ENCODE data around the gene PSMB7. TPM values are rescaled to one million over a fixed set of nuclear protein-coding genes. Genes with fewer than 3 reads are reported as not detected.

PSMB7 gene
- polyA plus RNA-seq, 1 of the 3 experiments (the other 2 are of a cell fraction) = 357 TPM

DNA sequence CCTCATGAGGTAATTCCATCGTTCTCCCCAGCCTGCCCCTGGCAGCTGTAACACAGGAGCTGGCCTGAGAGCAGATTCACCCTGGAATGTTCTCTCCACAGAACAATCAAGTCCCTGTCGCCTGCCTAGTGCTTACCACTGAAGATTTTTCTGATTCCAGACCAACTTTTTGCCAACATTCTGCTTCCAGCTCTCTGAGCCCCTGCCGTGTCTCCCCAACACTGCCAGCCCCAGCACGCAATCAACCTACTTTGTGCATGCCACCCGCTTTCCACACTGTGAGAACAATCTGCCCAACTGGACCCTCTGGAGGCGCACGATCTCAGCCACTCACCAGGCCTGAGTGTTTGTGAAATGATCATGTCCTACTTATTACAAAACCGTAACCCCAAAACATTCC lies 62.6 kb downstream of the PSMB7 start:
- Histone ChIP-seq H3K27me3 (ENCODE audit: insufficient read depth) (no peaks in the 10 kb centered on the region), H3K4me1 (ENCODE audit: control insufficient read depth in 1 of 2, insufficient read depth in 2 of 2, low read depth in 1 of 2, low read length in 1 of 2) (peaks cover 0 to 4% of the 10 kb centered on the region in 2 experiments; a peak in 1 of 4 replicates), H3K36me3 (replicated peaks in 1 of 2; ENCODE audit: control insufficient read depth in 1 of 2, insufficient read depth in 2 of 2, low read length in 1 of 2) (peaks cover 24 to 80% of the 10 kb centered on the region in 2 experiments), H3K9me3 (no peaks in the 10 kb centered on the region), H3K9me2 (no peaks in the 10 kb centered on the region), H2AFZ (ENCODE audit: low read depth) (no peak overlapping the region), H3K9ac (no peak overlapping the region), H4K20me1 (ENCODE audit: insufficient read depth) (peaks cover 52% of the 10 kb centered on the region), H3K4me2 (no peak overlapping the region), H3F3A (replicated peaks; ENCODE audit: insufficient read depth) (peaks cover 44% of the 10 kb centered on the region), H3K79me2 (ENCODE audit: insufficient read depth) (peaks cover 20% of the 10 kb centered on the region; the same call in 1 of the 2 replicates), H3K4me3 (ENCODE audit: low read depth in 2 of 2, low read length in 1 of 2) (no peak overlapping the region), H3K27ac (ENCODE audit: low read depth in 2 of 2, low read length in 1 of 2) (no peak overlapping the region)
- ChIA-PET CTCF (interaction anchor here (1.1 kb wide), 1 partner anchor 24 kb away, joined by 3 read pairs; no protein-coding TSS in a partner anchor), POLR2A (no interaction called here)
- WGBS (ENCODE audit: low lambda C conversion rate) = 93% methylated on average over 8 of the region's 8 CpGs
- DNase-seq = no peak
- TF ChIP-seq RFX5 (IDR thresholded peaks at IDR 0.05; ENCODE audit: low read length) = no peak

DNA sequence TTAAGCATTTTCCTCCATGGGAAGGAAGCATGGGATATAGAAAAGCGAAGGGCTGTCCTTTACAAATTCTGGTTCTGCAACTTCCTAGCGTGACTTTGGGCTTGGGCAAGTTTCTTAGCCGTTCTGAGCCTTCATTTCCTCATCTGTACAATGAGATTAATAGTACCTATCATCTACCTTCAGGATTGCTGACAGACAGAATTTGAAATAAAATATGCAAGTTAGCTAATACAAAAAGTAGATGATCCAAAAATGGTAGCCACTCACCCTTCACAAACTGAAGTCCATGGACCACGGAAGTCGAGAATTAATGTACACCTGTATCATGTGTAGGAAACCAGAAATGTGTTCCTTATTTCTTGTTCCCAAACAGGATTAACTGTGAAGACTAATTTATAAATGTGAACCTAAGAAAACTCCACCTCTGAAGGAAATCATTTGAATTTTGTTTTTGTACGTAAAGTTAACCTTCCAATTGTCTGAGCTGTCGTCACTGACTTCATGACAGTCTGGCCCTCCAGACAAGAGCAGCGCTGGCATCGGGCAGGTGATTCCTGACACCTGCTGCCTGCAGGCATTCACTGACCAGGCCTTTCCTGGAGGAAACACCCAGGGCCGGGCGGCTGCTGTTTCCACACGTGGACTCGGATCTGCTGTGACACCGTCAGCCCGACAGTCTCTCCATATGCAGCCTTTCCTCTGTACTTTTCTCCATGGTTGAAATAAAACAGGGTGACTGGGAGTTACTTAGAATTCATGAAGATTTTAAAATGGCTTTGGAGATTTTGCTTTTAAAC lies 63.4 kb downstream of the PSMB7 start:
- DNase-seq = no peak
- ChIA-PET POLR2A (no interaction called here), CTCF (interaction anchor here (1.1 kb wide), 1 partner anchor 24 kb away, joined by 3 read pairs; no protein-coding TSS in a partner anchor)
- H3K27me3 ChIP-seq (ENCODE audit: insufficient read depth) = no peaks in the 10 kb centered on the region
- H3K36me3 ChIP-seq (replicated peaks in 1 of 2; ENCODE audit: control insufficient read depth in 1 of 2, insufficient read depth in 2 of 2, low read length in 1 of 2) = peaks cover 24 to 85% of the 10 kb centered on the region in 2 experiments
- H3K79me2 ChIP-seq (ENCODE audit: insufficient read depth) = peaks cover 12% of the 10 kb centered on the region; the same call in 1 of the 2 replicates
- no peak overlapping the region for H3K9ac ChIP-seq
- 96% methylated on average over 15 of the region's 15 CpGs for WGBS (ENCODE audit: low lambda C conversion rate)
- H3K27ac ChIP-seq (ENCODE audit: low read depth in 2 of 2, low read length in 1 of 2) = no peak overlapping the region
- no peak overlapping the region for H3K4me3 ChIP-seq (ENCODE audit: low read depth in 2 of 2, low read length in 1 of 2)
- no peak overlapping the region for H3K4me2 ChIP-seq
- no peaks in the 10 kb centered on the region for H3K9me3 ChIP-seq
- peaks cover 45% of the 10 kb centered on the region for H4K20me1 ChIP-seq (ENCODE audit: insufficient read depth)
- TF ChIP-seq POLR2AphosphoS5 (IDR thresholded peaks at IDR 0.05; ENCODE audit: low read depth, low read length) (no peak), SMC3 (IDR thresholded peaks at IDR 0.05; ENCODE audit: low read depth, low read length) (no peak)
- peaks cover 0 to 10% of the 10 kb centered on the region in 2 experiments; a peak in 1 of 4 replicates for H3K4me1 ChIP-seq (ENCODE audit: control insufficient read depth in 1 of 2, insufficient read depth in 2 of 2, low read depth in 1 of 2, low read length in 1 of 2)
- H3F3A ChIP-seq (replicated peaks; ENCODE audit: insufficient read depth) = peaks cover 42% of the 10 kb centered on the region
- H2AFZ ChIP-seq (ENCODE audit: low read depth) = no peak overlapping the region
- no peaks in the 10 kb centered on the region for H3K9me2 ChIP-seq

DNA sequence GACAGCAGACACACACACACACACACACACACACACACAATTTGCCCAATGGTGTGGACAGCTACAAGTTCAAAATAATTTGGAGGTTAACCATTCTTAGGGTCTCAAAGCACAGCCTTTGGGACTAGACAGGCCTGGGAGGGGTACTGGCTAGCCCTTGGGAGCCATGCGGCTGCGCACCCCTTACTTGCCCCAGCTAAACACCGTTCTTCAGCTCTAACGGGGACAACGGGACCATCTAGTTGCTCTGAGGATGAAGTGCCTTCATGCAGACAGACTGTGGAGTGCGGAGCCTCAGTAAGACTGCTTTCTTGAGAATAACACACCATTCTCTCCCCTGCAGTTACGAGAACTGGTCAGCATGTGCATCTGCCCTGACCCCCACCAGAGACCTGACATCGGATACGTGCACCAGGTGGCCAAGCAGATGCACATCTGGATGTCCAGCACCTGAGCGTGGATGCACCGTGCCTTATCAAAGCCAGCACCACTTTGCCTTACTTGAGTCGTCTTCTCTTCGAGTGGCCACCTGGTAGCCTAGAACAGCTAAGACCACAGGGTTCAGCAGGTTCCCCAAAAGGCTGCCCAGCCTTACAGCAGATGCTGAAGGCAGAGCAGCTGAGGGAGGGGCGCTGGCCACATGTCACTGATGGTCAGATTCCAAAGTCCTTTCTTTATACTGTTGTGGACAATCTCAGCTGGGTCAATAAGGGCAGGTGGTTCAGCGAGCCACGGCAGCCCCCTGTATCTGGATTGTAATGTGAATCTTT lies 64.6 kb downstream of the PSMB7 start:
- no peak overlapping the region for H2AFZ ChIP-seq (ENCODE audit: low read depth)
- TF ChIP-seq ELF1 (IDR thresholded peaks at IDR 0.05) (no peak), GABPA (IDR thresholded peaks at IDR 0.05; ENCODE audit: low read depth) (no peak), FOXJ3 (CRISPR knock-in tag; IDR thresholded peaks at IDR 0.05) (no peak), RAD21 (IDR thresholded peaks at IDR 0.05; ENCODE audit: low read length) (no peak)
- TF ChIP-seq, protein P1, sequence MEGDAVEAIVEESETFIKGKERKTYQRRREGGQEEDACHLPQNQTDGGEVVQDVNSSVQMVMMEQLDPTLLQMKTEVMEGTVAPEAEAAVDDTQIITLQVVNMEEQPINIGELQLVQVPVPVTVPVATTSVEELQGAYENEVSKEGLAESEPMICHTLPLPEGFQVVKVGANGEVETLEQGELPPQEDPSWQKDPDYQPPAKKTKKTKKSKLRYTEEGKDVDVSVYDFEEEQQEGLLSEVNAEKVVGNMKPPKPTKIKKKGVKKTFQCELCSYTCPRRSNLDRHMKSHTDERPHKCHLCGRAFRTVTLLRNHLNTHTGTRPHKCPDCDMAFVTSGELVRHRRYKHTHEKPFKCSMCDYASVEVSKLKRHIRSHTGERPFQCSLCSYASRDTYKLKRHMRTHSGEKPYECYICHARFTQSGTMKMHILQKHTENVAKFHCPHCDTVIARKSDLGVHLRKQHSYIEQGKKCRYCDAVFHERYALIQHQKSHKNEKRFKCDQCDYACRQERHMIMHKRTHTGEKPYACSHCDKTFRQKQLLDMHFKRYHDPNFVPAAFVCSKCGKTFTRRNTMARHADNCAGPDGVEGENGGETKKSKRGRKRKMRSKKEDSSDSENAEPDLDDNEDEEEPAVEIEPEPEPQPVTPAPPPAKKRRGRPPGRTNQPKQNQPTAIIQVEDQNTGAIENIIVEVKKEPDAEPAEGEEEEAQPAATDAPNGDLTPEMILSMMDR (IDR thresholded peaks at IDR 0.05) = no peak
- TF ChIP-seq, protein P2, sequence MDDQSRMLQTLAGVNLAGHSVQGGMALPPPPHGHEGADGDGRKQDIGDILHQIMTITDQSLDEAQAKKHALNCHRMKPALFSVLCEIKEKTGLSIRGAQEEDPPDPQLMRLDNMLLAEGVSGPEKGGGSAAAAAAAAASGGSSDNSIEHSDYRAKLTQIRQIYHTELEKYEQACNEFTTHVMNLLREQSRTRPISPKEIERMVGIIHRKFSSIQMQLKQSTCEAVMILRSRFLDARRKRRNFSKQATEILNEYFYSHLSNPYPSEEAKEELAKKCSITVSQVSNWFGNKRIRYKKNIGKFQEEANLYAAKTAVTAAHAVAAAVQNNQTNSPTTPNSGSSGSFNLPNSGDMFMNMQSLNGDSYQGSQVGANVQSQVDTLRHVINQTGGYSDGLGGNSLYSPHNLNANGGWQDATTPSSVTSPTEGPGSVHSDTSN (IDR thresholded peaks at IDR 0.05) = no peak
- TF ChIP-seq, protein P3, sequence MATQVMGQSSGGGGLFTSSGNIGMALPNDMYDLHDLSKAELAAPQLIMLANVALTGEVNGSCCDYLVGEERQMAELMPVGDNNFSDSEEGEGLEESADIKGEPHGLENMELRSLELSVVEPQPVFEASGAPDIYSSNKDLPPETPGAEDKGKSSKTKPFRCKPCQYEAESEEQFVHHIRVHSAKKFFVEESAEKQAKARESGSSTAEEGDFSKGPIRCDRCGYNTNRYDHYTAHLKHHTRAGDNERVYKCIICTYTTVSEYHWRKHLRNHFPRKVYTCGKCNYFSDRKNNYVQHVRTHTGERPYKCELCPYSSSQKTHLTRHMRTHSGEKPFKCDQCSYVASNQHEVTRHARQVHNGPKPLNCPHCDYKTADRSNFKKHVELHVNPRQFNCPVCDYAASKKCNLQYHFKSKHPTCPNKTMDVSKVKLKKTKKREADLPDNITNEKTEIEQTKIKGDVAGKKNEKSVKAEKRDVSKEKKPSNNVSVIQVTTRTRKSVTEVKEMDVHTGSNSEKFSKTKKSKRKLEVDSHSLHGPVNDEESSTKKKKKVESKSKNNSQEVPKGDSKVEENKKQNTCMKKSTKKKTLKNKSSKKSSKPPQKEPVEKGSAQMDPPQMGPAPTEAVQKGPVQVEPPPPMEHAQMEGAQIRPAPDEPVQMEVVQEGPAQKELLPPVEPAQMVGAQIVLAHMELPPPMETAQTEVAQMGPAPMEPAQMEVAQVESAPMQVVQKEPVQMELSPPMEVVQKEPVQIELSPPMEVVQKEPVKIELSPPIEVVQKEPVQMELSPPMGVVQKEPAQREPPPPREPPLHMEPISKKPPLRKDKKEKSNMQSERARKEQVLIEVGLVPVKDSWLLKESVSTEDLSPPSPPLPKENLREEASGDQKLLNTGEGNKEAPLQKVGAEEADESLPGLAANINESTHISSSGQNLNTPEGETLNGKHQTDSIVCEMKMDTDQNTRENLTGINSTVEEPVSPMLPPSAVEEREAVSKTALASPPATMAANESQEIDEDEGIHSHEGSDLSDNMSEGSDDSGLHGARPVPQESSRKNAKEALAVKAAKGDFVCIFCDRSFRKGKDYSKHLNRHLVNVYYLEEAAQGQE (IDR thresholded peaks at IDR 0.05; ENCODE audit: low read depth, low read length) = no peak
- no peaks in the 10 kb centered on the region for H3K27me3 ChIP-seq (ENCODE audit: insufficient read depth)
- CTCF ChIA-PET = interaction anchor here (1.6 kb wide), 1 partner anchor 42 kb away, joined by 3 read pairs; no protein-coding TSS in a partner anchor
- DNase-seq = no peak
- no peak overlapping the region for H3K9ac ChIP-seq
- H4K20me1 ChIP-seq (ENCODE audit: insufficient read depth) = peaks cover 33% of the 10 kb centered on the region
- POLR2A ChIA-PET = no interaction called here
- peaks cover 39% of the 10 kb centered on the region for H3F3A ChIP-seq (replicated peaks; ENCODE audit: insufficient read depth)
- H3K4me1 ChIP-seq (ENCODE audit: control insufficient read depth in 1 of 2, insufficient read depth in 2 of 2, low read depth in 1 of 2, low read length in 1 of 2) = peaks cover 0 to 10% of the 10 kb centered on the region in 2 experiments; a peak in 1 of 4 replicates
- 92% methylated on average over 15 of the region's 16 CpGs for WGBS (ENCODE audit: low lambda C conversion rate)
- peaks cover 28 to 85% of the 10 kb centered on the region in 2 experiments for H3K36me3 ChIP-seq (replicated peaks in 1 of 2; ENCODE audit: control insufficient read depth in 1 of 2, insufficient read depth in 2 of 2, low read length in 1 of 2)
- H3K9me2 ChIP-seq = no peaks in the 10 kb centered on the region
- no peak overlapping the region for H3K4me3 ChIP-seq (ENCODE audit: low read depth in 2 of 2, low read length in 1 of 2)
- peaks cover under 1% of the 10 kb centered on the region; the same call in 1 of the 2 replicates for H3K79me2 ChIP-seq (ENCODE audit: insufficient read depth)
- H3K4me2 ChIP-seq = no peak overlapping the region
- H3K9me3 ChIP-seq = no peaks in the 10 kb centered on the region
- H3K27ac ChIP-seq (ENCODE audit: low read depth in 2 of 2, low read length in 1 of 2) = no peak overlapping the region; a peak in 1 of 4 replicates
